GM21737 (cell line): ENCODE measurements around the gene LAMTOR1.
"Not testable (repeated sequence)": the region's sequence is repeated elsewhere in the genome, so short reads cannot be mapped to it uniquely, and the experiment has no call there.

Source experiments
- ATAC-seq: cut with Tn5 transposase; IDR thresholded peaks from one replicate; pipeline ENCODE4 v1.9.1; 2021; ENCODE audit warnings: mild to moderate bottlenecking, moderate library complexity; ENCODE audit not compliant: unreplicated experiment

The LAMTOR1 gene

GRCh38 chr11:72102946-72103753 lies at the start of gene LAMTOR1:
TSS of gene LAMTOR1 (minus strand) at chr11:72103297. CDS start at chr11:72103224, 73 bp downstream.
- peak; percentile 81 for ATAC-seq

- ATAC-seq = no peak
Observed at GRCh38 chr11:72150882-72151281, 47.8 kb upstream of the LAMTOR1 start.

- ATAC-seq = no peak
Observed at GRCh38 chr11:72146625-72147024, 43.5 kb upstream of the LAMTOR1 start.

GRCh38 chr11:72144807-72145565 lies 41.9 kb upstream of the LAMTOR1 start:
- no peak for ATAC-seq

- ATAC-seq = not testable (repeated sequence)
Observed at GRCh38 chr11:72142543-72142942, 39.4 kb upstream of the LAMTOR1 start.

- ATAC-seq = not testable (repeated sequence)
Observed at GRCh38 chr11:72142086-72142485, 39.0 kb upstream of the LAMTOR1 start.

GRCh38 chr11:72141066-72141465 lies 38.0 kb upstream of the LAMTOR1 start:
- no peak for ATAC-seq

- ATAC-seq = no peak
Observed at GRCh38 chr11:72140661-72141060, 37.6 kb upstream of the LAMTOR1 start.

- ATAC-seq = no peak
Observed at GRCh38 chr11:72139500-72139899, 36.4 kb upstream of the LAMTOR1 start.

- no peak for ATAC-seq
Observed at GRCh38 chr11:72138821-72139390, 35.8 kb upstream of the LAMTOR1 start.

GRCh38 chr11:72136684-72137262 lies 33.7 kb upstream of the LAMTOR1 start:
- no peak for ATAC-seq

GRCh38 chr11:72135891-72136683 lies 33.0 kb upstream of the LAMTOR1 start:
- ATAC-seq = no peak

GRCh38 chr11:72135473-72135872 lies 32.4 kb upstream of the LAMTOR1 start, which contains the start of gene FOLR3:
TSS of gene FOLR3 (plus strand) at chr11:72135725. CDS start at chr11:72135953, 228 bp downstream.
- not testable (repeated sequence) for ATAC-seq

GRCh38 chr11:72132646-72133045 lies 29.5 kb upstream of the LAMTOR1 start:
- ATAC-seq = no peak

- no peak for ATAC-seq
Observed at GRCh38 chr11:72129381-72129780, 26.3 kb upstream of the LAMTOR1 start.

- no peak for ATAC-seq
Observed at GRCh38 chr11:72127923-72128322, 24.8 kb upstream of the LAMTOR1 start.

- ATAC-seq = no peak
Observed at GRCh38 chr11:72125956-72126355, 22.9 kb upstream of the LAMTOR1 start.

GRCh38 chr11:72124046-72124445 lies 20.9 kb upstream of the LAMTOR1 start:
- no peak for ATAC-seq

- no peak for ATAC-seq
Observed at GRCh38 chr11:72123117-72123653, 20.1 kb upstream of the LAMTOR1 start.

GRCh38 chr11:72122607-72123006 lies 19.5 kb upstream of the LAMTOR1 start:
- ATAC-seq = no peak
